Upper lobe of left lung (tissue), 6 donors: ENCODE data around the gene MITF. TPM values are rescaled to one million over a fixed set of nuclear protein-coding genes. Genes with fewer than 3 reads are reported as not detected.

Experiments
- ATAC-seq, 2 donors: fragments of 200-7000 bp; cut with Tn5 transposase; one replicate each; pipeline ENCODE4 v1.9.1; 2022; ENCODE audit warnings: mild to moderate bottlenecking in 2 of 2, moderate library complexity in 2 of 2; ENCODE audit not compliant: low FRiP score in 2 of 2
- DNase-seq, 2 donors: peaks; one replicate each; pipeline ENCODE4 v3.0.0-alpha.2; 2019 to 2020
- H3K27ac ChIP-seq, 4 donors: fragments of 200-600 bp; sonication (generic); one replicate each; pipeline ENCODE4 v1.5.1; 2016 to 2019
- H3K27me3 ChIP-seq, 4 donors: fragments of 200-600 bp; sonication (generic); one replicate each; pipeline ENCODE4 v1.5.1; 2017 to 2019
- H3K36me3 ChIP-seq, 4 donors: fragments of 200-600 bp; sonication (generic); one replicate each; pipeline ENCODE4 v1.5.1; 2016 to 2019
- H3K4me1 ChIP-seq, 4 donors: fragments of 200-600 bp; sonication (generic); one replicate each; pipeline ENCODE4 v1.5.1; 2018 to 2019
- H3K4me3 ChIP-seq, 4 donors: fragments of 200-600 bp; sonication (generic); one replicate each; pipeline ENCODE4 v1.5.1; 2017 to 2019; ENCODE audit warnings: mild to moderate bottlenecking in 2 of 4, moderate library complexity in 1 of 4
- H3K9me3 ChIP-seq, 4 donors: fragments of 200-600 bp; sonication (generic); one replicate each; pipeline ENCODE4 v1.5.1; 2018 to 2019
- CTCF ChIP-seq, 6 experiments: fragments of 450-650 bp in 4 of 6; fragments of 200-600 bp in 2 of 6; sonication (generic) in 2 of 6; IDR thresholded peaks; one replicate each; pipeline ENCODE4 v1.5.1; 2016 to 2019; ENCODE audit warnings: antibody characterized with exemption in 6 of 6
- EP300 ChIP-seq, 4 donors: sonication (generic); formaldehyde crosslinking; IDR thresholded peaks; one replicate each; pipeline ENCODE4 v1.5.1; 2017; ENCODE audit warnings: antibody characterized with exemption in 4 of 4, control low read depth in 2 of 4
- POLR2A ChIP-seq, 4 donors: fragments of 450-650 bp; IDR thresholded peaks; one replicate each; pipeline ENCODE4 v1.5.1; 2016 to 2017; ENCODE audit warnings: antibody characterized with exemption in 4 of 4, mild to moderate bottlenecking in 2 of 4
- POLR2AphosphoS5 ChIP-seq, 2 donors: sonication (generic); formaldehyde crosslinking; IDR thresholded peaks; one replicate each; pipeline ENCODE4 v1.5.1; 2017; ENCODE audit warnings: antibody characterized with exemption in 2 of 2
- WGBS, 2 donors: methylation state at CpG; one replicate each; pipeline ENCODE4 v1.1.5; 2017 to 2018; 5-methylcytosine and 5-hydroxymethylcytosine counted together
- total RNA-seq, 6 donors: library from RNA; depleted of rRNA in 4 of 6; stranded (reverse); fragments of >200 nt in 4 of 6; gene quantifications; one replicate each; pipeline versions ENCODE4 v1.1.0 to v1.2.1, GENCODE V29; 2016 to 2021
- donor health status: DM: no; HTN: no; CAD: no; lungs with moderate emphysema.
- donor health status: DM: no; HTN: yes; CAD: no; lungs with severe emphysema.

MITF gene
- total RNA-seq, 6 donors from 2014 or later, result 21.9 to 37.2 (median 29.5) TPM

DNA sequence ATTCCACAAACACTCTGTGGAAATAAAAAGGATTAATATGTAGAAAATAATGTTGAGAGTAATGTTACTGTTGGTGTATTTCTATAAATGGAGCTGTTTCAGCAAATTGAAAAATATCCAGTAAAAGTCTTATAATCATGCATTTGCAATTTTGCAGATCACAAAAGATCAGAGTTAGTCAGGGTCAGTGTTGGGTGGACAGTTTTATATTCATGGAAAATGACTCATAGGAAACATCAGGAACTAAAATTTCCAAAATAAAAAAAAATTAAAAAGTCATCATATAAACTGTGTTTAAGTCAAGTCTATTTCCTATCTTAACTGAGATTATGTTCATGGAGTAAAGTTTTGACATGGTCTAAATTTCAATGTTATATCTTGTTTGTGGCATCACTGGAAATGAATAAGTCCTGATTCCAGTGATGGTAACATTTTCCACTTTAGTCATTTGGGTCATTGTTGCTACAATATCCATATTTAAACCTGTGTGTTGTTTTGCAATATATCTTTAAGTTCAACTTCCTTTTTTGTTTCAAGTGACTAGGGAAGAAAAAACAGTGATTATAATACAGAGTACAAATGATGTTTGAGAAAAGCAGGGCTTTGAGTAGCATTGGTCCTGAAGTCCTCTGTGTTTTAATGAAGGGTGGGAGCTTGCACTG is 37.8 kb downstream of the MITF start:
- H3K4me3 ChIP-seq, result no peak overlapping the region
- no peak overlapping the region for H3K27ac ChIP-seq
- H3K9me3 ChIP-seq, result no peaks in the 10 kb centered on the region
- DNase-seq (no peak), ATAC-seq (peak in 1 of 2 donors; percentile 38)
- H3K4me1 ChIP-seq, result peaks cover 0 to 8% (median 0%) of the 10 kb centered on the region in 4 donors
- TF ChIP-seq CTCF (IDR thresholded peaks at IDR 0.05), result no peak
- no peak for TF ChIP-seq POLR2AphosphoS5 (IDR thresholded peaks at IDR 0.05)
- TF ChIP-seq POLR2A (IDR thresholded peaks at IDR 0.05), result no peak
- TF ChIP-seq EP300 (IDR thresholded peaks at IDR 0.05), result no peak
- no peaks in the 10 kb centered on the region for H3K27me3 ChIP-seq
- H3K36me3 ChIP-seq, result no peaks in the 10 kb centered on the region

DNA sequence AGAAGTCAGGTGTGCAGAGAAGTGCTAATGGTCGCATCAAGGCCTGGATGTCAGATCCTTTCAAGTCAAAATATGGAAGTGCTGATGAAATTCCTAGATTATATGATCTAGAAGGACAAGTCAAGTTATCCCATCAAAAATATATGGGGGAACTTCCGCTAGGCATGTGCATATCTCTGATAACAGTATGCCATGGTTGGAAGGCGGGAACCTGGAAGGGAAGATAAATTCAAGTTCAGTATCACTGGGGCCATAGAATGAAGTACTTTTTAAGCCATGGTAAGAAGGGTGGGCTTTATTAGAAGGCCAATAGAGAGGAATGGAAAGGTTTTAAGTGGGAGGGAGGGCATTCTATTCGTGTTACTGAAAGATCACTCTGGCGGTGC is 38.3 kb downstream of the MITF start:
- H3K27ac ChIP-seq, result no peak overlapping the region
- H3K4me3 ChIP-seq, result no peak overlapping the region

GRCh38 chr3:69781593-69781992 is 42.3 kb downstream of the MITF start:
- ATAC-seq, result no peak
- WGBS, 2 donors, result 75 to 76% methylated on average over 4 of the region's 4 CpGs
- Histone ChIP-seq H3K9me3 (no peaks in the 10 kb centered on the region), H3K36me3 (no peaks in the 10 kb centered on the region), H3K4me1 (peaks cover 12 to 22% (median 20%) of the 10 kb centered on the region in 4 donors), H3K27ac (no peak overlapping the region), H3K4me3 (no peak overlapping the region), H3K27me3 (no peaks in the 10 kb centered on the region)
- TF ChIP-seq CTCF (IDR thresholded peaks at IDR 0.05) (no peak), POLR2A (IDR thresholded peaks at IDR 0.05) (no peak), EP300 (IDR thresholded peaks at IDR 0.05) (no peak), POLR2AphosphoS5 (IDR thresholded peaks at IDR 0.05) (no peak)
- no peak for DNase-seq

More for the DNA sequence above, 38.3 kb downstream of the MITF start:
- no peak for ATAC-seq
- TF ChIP-seq POLR2A (IDR thresholded peaks at IDR 0.05) (no peak), CTCF (IDR thresholded peaks at IDR 0.05) (no peak), POLR2AphosphoS5 (IDR thresholded peaks at IDR 0.05) (no peak), EP300 (IDR thresholded peaks at IDR 0.05) (no peak)
- H3K27me3 ChIP-seq, result no peaks in the 10 kb centered on the region
- no peaks in the 10 kb centered on the region for H3K36me3 ChIP-seq
- no peaks in the 10 kb centered on the region for H3K9me3 ChIP-seq
- H3K4me1 ChIP-seq, result peaks cover 0 to 5% (median 0%) of the 10 kb centered on the region in 4 donors
- DNase-seq, result no peak
- 88 to 89% methylated on average over 5 of the region's 5 CpGs for WGBS, 2 donors

GRCh38 chr3:69784954-69785514 is 45.8 kb downstream of the MITF start:
- H3K9me3 ChIP-seq, result no peaks in the 10 kb centered on the region
- peak overlapping the region in 2 of 4 donors; percentile 36 to 58 for H3K27ac ChIP-seq
- H3K27me3 ChIP-seq, result no peaks in the 10 kb centered on the region
- peaks cover 12 to 29% (median 25%) of the 10 kb centered on the region in 4 donors for H3K4me1 ChIP-seq
- no peak overlapping the region for H3K4me3 ChIP-seq
- ATAC-seq (peak; percentile 91 to 92), DNase-seq (peak; percentile 32 to 91)
- TF ChIP-seq EP300 (IDR thresholded peaks at IDR 0.05), result peak in 1 of 4 donors; percentile 6
- no peak for TF ChIP-seq CTCF (IDR thresholded peaks at IDR 0.05)
- no peaks in the 10 kb centered on the region for H3K36me3 ChIP-seq
- WGBS, 2 donors, result 53 to 54% methylated on average over 7 of the region's 7 CpGs
